ENCODE results near the gene PHLDB2.

DNA sequence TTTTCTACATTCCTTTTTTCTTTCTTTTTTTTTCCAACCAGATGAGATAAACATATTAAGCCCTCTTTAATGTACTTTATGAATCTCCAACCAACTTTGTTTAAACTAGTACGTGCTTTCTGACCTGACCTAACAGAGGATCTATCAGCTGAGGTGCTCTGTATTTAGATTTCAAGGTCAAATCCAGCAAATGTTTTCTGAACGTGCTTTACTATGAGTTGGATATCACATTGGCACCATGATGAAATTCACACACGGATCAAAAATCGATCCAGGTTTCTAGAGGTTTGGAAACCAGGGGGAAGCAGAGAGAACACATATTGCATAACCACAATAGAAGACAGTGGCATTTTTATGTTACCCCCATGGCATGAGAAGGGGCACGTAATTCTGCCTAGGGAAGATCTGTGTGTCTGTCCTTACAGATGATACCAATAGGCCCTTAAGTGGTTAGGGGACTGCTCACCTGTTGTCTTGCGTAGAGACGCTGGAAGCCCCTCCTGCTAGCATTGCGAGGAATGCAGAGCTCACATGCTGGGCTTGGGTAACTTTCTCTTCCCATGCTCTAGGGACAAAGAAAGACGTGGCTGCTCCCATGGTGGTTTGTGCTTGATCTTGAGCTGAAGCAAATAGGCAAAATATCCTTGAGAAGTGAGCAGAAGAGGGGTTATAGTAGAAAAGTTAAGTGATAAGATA, 60.5 kb downstream of the PHLDB2 start:
- TF ChIP-seq, protein P1, sequence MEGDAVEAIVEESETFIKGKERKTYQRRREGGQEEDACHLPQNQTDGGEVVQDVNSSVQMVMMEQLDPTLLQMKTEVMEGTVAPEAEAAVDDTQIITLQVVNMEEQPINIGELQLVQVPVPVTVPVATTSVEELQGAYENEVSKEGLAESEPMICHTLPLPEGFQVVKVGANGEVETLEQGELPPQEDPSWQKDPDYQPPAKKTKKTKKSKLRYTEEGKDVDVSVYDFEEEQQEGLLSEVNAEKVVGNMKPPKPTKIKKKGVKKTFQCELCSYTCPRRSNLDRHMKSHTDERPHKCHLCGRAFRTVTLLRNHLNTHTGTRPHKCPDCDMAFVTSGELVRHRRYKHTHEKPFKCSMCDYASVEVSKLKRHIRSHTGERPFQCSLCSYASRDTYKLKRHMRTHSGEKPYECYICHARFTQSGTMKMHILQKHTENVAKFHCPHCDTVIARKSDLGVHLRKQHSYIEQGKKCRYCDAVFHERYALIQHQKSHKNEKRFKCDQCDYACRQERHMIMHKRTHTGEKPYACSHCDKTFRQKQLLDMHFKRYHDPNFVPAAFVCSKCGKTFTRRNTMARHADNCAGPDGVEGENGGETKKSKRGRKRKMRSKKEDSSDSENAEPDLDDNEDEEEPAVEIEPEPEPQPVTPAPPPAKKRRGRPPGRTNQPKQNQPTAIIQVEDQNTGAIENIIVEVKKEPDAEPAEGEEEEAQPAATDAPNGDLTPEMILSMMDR (IDR thresholded peaks at IDR 0.05; ENCODE audit: low read depth, low read length) = no peak
- TF ChIP-seq POLR2A (IDR thresholded peaks at IDR 0.05; ENCODE audit: extremely low read depth, insufficient read length) = no peak
- TF ChIP-seq MYC (IDR thresholded peaks at IDR 0.05; ENCODE audit: low read depth, low read length) = no peak
- no peak for TF ChIP-seq MAX (IDR thresholded peaks at IDR 0.05; ENCODE audit: low read depth, low read length)

Measured in NB4 (cell line).